Choroid plexus epithelial cell (primary cell): Measurements from ENCODE around the gene EEFSEC.

Experiments
- DNase-seq: peaks from one replicate; pipeline ENCODE4 v3.0.0-alpha.2; 2010; ENCODE audit warnings: low read depth
- H3K4me3 ChIP-seq: 2 replicates; pipeline ENCODE4 v1.5.1; 2011; ENCODE audit warnings: low read depth, mild to moderate bottlenecking, control low read depth, low read length, moderate library complexity
- CTCF ChIP-seq: conservative IDR thresholded peaks from 2 replicates; pipeline ENCODE4 v1.5.1; 2011; ENCODE audit warnings: low read depth, mild to moderate bottlenecking, control low read depth, inconsistent platforms, low read length, moderate library complexity

Gene EEFSEC

DNA sequence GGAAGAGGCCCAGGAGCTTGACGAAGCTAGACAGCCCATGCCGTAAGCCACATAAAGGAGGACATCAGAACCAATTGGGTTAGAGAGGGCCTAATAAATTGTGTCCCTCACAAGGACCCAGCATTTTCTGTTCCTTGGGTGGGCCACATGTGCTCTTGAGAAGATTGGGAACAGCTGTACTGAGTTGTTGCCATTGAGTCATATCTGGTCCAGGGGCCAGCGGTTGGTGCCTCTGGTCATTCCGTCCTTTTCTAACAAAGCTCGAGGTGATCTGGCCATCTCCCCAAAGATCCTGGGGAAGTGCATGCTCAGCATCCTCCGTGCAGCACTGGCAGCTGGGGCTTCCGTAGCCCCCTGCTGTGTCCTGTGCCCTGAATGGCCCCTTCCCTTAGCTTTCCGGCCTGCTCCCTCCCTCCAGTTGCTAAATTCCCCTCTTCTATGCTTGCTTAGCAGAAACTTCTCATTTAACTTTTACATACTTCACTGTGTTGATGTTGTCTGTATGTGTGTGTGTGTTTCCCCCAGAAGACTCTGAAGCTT lies 73.0 kb downstream of the EEFSEC start:
- no peak for TF ChIP-seq CTCF
- no peak for DNase-seq
- no peak overlapping the region for H3K4me3 ChIP-seq

DNA sequence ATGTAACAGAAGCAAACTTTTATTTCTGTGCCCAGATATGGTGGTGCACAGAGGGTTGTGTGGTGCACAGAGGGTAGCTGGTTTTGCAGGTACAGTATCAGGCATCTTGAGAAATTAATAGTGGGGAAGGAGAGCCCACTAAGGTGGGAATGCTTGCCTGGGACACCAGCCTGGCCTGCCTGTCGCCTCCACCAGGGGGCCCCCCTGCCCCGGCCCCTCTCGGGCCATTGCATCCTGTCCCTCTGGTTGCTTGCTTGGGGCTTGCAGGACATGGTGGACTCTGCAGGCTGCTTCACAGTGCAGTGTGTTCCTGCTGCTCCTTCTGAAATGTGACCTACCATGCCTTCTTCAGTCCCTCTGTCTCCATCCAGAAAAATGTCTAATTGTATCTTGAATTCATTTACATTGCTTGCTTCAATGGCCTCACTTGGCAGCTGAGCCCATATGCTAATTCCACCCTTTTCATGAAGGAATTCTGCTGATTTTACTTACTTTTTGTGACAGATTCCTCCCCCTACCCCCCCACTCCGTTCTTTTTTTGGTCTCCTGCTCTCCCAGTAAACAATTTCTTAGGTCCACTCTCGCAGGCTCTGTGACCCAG lies 73.6 kb downstream of the EEFSEC start:
- TF ChIP-seq CTCF, result peak; percentile 85
- no peak overlapping the region for H3K4me3 ChIP-seq
- DNase-seq, result peak; percentile 46

- no peak overlapping the region for H3K4me3 ChIP-seq
- no peak for DNase-seq
- TF ChIP-seq CTCF, result no peak
Measured at GRCh38 chr3:128227507-128227906, 74.2 kb downstream of the EEFSEC start.

DNA sequence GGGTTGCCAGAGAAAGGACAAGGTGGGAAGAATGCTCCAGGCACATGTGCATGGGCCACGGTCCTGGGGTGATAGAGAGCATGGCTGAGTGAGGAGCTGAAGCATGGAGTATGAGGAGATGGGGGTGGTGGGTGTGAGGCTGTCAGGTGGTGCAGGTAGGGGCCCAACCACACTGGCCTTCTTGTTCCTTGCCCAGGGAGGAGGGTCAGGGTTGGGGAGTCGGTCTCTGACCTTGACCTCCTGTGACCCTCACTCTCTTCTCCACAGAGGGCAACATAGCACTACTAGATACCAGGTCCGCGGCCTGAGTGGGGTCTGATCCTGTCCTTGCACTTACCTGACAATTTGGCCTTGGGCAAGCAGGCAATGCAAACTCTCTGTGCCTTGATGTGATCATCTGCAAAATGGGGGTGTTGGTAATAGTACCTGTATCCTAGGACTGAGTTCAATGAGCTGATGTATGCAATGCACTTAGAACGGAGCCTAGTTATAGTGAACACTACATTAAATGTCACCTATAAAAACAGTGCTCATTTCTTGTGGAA lies 75.2 kb downstream of the EEFSEC start:
- DNase-seq, result no peak
- no peak for TF ChIP-seq CTCF
- no peak overlapping the region for H3K4me3 ChIP-seq

GRCh38 chr3:128229106-128229857 lies 76.0 kb downstream of the EEFSEC start:
- DNase-seq, result no peak
- no peak for TF ChIP-seq CTCF
- H3K4me3 ChIP-seq, result no peak overlapping the region

GRCh38 chr3:128231606-128232005 lies 78.3 kb downstream of the EEFSEC start:
- no peak overlapping the region for H3K4me3 ChIP-seq
- DNase-seq, result no peak

More at GRCh38 chr3:128231606-128232005, 78.3 kb downstream of the EEFSEC start:
- no peak for TF ChIP-seq CTCF
